ENCODE measurements around the gene PIK3CG. TPM values are rescaled to one million over a fixed set of nuclear protein-coding genes. Genes with fewer than 3 reads are reported as not detected.
A peak's percentile ranks its signal among the peaks of the same experiment; 100 is the strongest.
"Not testable (repeated sequence)": the region's sequence is repeated elsewhere in the genome, so short reads cannot be mapped to it uniquely, and the experiment has no call there.

The PIK3CG gene
- total and polyA plus RNA-seq, 2 donors (not counting 1 experiment from before 2014, with no cell fraction given) = 0.09 TPM; not detected in 1

- TF ChIP-seq CTCF (conservative IDR thresholded peaks at IDR 0.05 in 1 of 2, IDR thresholded peaks at IDR 0.05 in 1 of 2; ENCODE audit: low read depth in 1 of 2, low read length in 2 of 2) (no peak), EZH2 (IDR thresholded peaks at IDR 0.05; ENCODE audit: low read length, missing control alignments) (no peak)
- H3K36me3 ChIP-seq (ENCODE audit: control insufficient read depth, insufficient read depth, low read length) = no peaks in the 10 kb centered on the region
- H3K27ac ChIP-seq (ENCODE audit: insufficient read depth, low read length) = no peak overlapping the region
- no peak overlapping the region for H3K4me3 ChIP-seq (replicated peaks in 1 of 4; ENCODE audit: control extremely low read depth in 1 of 4, insufficient read depth in 1 of 4, low read depth in 3 of 4, low read length in 4 of 4)
- no peaks in the 10 kb centered on the region for H3K4me1 ChIP-seq (ENCODE audit: control insufficient read depth, extremely low read depth, insufficient read depth, low read length)
- H3K9ac ChIP-seq (ENCODE audit: insufficient read depth, low read length) = no peak overlapping the region
- H3K27me3 ChIP-seq (ENCODE audit: control insufficient read depth, insufficient read depth, low read length) = no peaks in the 10 kb centered on the region
- H3K9me3 ChIP-seq (ENCODE audit: control insufficient read depth, insufficient read depth, low read depth, low read length) = no peaks in the 10 kb centered on the region
- H4K20me1 ChIP-seq (ENCODE audit: control insufficient read depth, extremely low read depth, insufficient read depth, low read length) = no peaks in the 10 kb centered on the region
- no peaks in the 10 kb centered on the region for H3K79me2 ChIP-seq (ENCODE audit: control insufficient read depth, insufficient read depth, low read length)
- H2AFZ ChIP-seq (ENCODE audit: low read length) = no peak overlapping the region
- DNase-seq (ENCODE audit: low read depth in 2 of 2) = peak in 1 of 2 donors; percentile 73
- H3K4me2 ChIP-seq (ENCODE audit: extremely low read depth, insufficient read depth, low read length) = no peak overlapping the region
These were observed 40.6 kb upstream of the PIK3CG start for GRCh38 chr7:106824458-106824857.

GRCh38 chr7:106827626-106828025 lies 37.5 kb upstream of the PIK3CG start:
- no peak overlapping the region for H3K4me2 ChIP-seq (ENCODE audit: extremely low read depth, insufficient read depth, low read length)
- no peak overlapping the region for H3K9ac ChIP-seq (ENCODE audit: insufficient read depth, low read length)
- no peaks in the 10 kb centered on the region for H3K36me3 ChIP-seq (ENCODE audit: control insufficient read depth, insufficient read depth, low read length)
- no peak overlapping the region for H2AFZ ChIP-seq (ENCODE audit: low read length)
- H4K20me1 ChIP-seq (ENCODE audit: control insufficient read depth, extremely low read depth, insufficient read depth, low read length) = no peaks in the 10 kb centered on the region
- no peak overlapping the region for H3K27ac ChIP-seq (ENCODE audit: insufficient read depth, low read length)
- DNase-seq (ENCODE audit: low read depth in 2 of 2) = no peak
- no peaks in the 10 kb centered on the region for H3K79me2 ChIP-seq (ENCODE audit: control insufficient read depth, insufficient read depth, low read length)
- no peaks in the 10 kb centered on the region for H3K9me3 ChIP-seq (ENCODE audit: control insufficient read depth, insufficient read depth, low read depth, low read length)
- no peak overlapping the region for H3K4me3 ChIP-seq (replicated peaks in 1 of 4; ENCODE audit: control extremely low read depth in 1 of 4, insufficient read depth in 1 of 4, low read depth in 3 of 4, low read length in 4 of 4)
- H3K4me1 ChIP-seq (ENCODE audit: control insufficient read depth, extremely low read depth, insufficient read depth, low read length) = no peaks in the 10 kb centered on the region
- H3K27me3 ChIP-seq (ENCODE audit: control insufficient read depth, insufficient read depth, low read length) = no peaks in the 10 kb centered on the region
- TF ChIP-seq CTCF (conservative IDR thresholded peaks at IDR 0.05 in 1 of 2, IDR thresholded peaks at IDR 0.05 in 1 of 2; ENCODE audit: low read depth in 1 of 2, low read length in 2 of 2) (no peak), EZH2 (IDR thresholded peaks at IDR 0.05; ENCODE audit: low read length, missing control alignments) (no peak)

GRCh38 chr7:106829496-106829895 lies 35.6 kb upstream of the PIK3CG start:
- DNase-seq (ENCODE audit: low read depth in 2 of 2) = no peak
- H3K27me3 ChIP-seq (ENCODE audit: control insufficient read depth, insufficient read depth, low read length) = no peaks in the 10 kb centered on the region
- H3K4me1 ChIP-seq (ENCODE audit: control insufficient read depth, extremely low read depth, insufficient read depth, low read length) = no peaks in the 10 kb centered on the region
- TF ChIP-seq CTCF (conservative IDR thresholded peaks at IDR 0.05 in 1 of 2, IDR thresholded peaks at IDR 0.05 in 1 of 2; ENCODE audit: low read depth in 1 of 2, low read length in 2 of 2) = no peak
- no peak for TF ChIP-seq EZH2 (IDR thresholded peaks at IDR 0.05; ENCODE audit: low read length, missing control alignments)
- H3K79me2 ChIP-seq (ENCODE audit: control insufficient read depth, insufficient read depth, low read length) = no peaks in the 10 kb centered on the region
- H4K20me1 ChIP-seq (ENCODE audit: control insufficient read depth, extremely low read depth, insufficient read depth, low read length) = no peaks in the 10 kb centered on the region
- H3K4me2 ChIP-seq (ENCODE audit: extremely low read depth, insufficient read depth, low read length) = no peak overlapping the region
- H3K36me3 ChIP-seq (ENCODE audit: control insufficient read depth, insufficient read depth, low read length) = no peaks in the 10 kb centered on the region
- H3K4me3 ChIP-seq (replicated peaks in 1 of 4; ENCODE audit: control extremely low read depth in 1 of 4, insufficient read depth in 1 of 4, low read depth in 3 of 4, low read length in 4 of 4) = no peak overlapping the region
- H3K27ac ChIP-seq (ENCODE audit: insufficient read depth, low read length) = no peak overlapping the region
- no peak overlapping the region for H2AFZ ChIP-seq (ENCODE audit: low read length)
- H3K9me3 ChIP-seq (ENCODE audit: control insufficient read depth, insufficient read depth, low read depth, low read length) = no peaks in the 10 kb centered on the region
- no peak overlapping the region for H3K9ac ChIP-seq (ENCODE audit: insufficient read depth, low read length)

- H3K4me3 ChIP-seq (replicated peaks in 1 of 4; ENCODE audit: control extremely low read depth in 1 of 4, insufficient read depth in 1 of 4, low read depth in 3 of 4, low read length in 4 of 4); H3K36me3 ChIP-seq (ENCODE audit: control insufficient read depth, insufficient read depth, low read length); H3K27me3 ChIP-seq (ENCODE audit: control insufficient read depth, insufficient read depth, low read length); H4K20me1 ChIP-seq (ENCODE audit: control insufficient read depth, extremely low read depth, insufficient read depth, low read length); H3K4me2 ChIP-seq (ENCODE audit: extremely low read depth, insufficient read depth, low read length); DNase-seq (ENCODE audit: low read depth in 2 of 2); H3K4me1 ChIP-seq (ENCODE audit: control insufficient read depth, extremely low read depth, insufficient read depth, low read length); H3K79me2 ChIP-seq (ENCODE audit: control insufficient read depth, insufficient read depth, low read length); H3K9me3 ChIP-seq (ENCODE audit: control insufficient read depth, insufficient read depth, low read depth, low read length); H3K27ac ChIP-seq (ENCODE audit: insufficient read depth, low read length); H2AFZ ChIP-seq (ENCODE audit: low read length); H3K9ac ChIP-seq (ENCODE audit: insufficient read depth, low read length): not testable (repeated sequence)
These were observed 34.2 kb upstream of the PIK3CG start for GRCh38 chr7:106830896-106831295.

Data from fibroblast of lung (primary cell).